Measurements from ENCODE around the gene VMP1. TPM values are rescaled to one million over a fixed set of nuclear protein-coding genes. Genes with fewer than 3 reads are reported as not detected.

The VMP1 gene
- total RNA-seq, 2 experiments from 2014 or later, result 29.2 to 38.0 TPM

- H3K4me3 ChIP-seq (ENCODE audit: low read depth, low read length, poor library complexity, severe bottlenecking), result no peak overlapping the region
- H3K9me2 ChIP-seq (ENCODE audit: insufficient read depth, low read length), result no peaks in the 10 kb centered on the region
- no peak for DNase-seq (ENCODE audit: low spot score)
- no peak overlapping the region for H3K27ac ChIP-seq (ENCODE audit: low read depth, low read length, poor library complexity, severe bottlenecking)
- no peaks in the 10 kb centered on the region for H4K20me1 ChIP-seq (ENCODE audit: insufficient read depth, low read length)
- no peak overlapping the region for H2AFZ ChIP-seq (ENCODE audit: low read length)
- peaks cover 45% of the 10 kb centered on the region for H3K36me3 ChIP-seq (ENCODE audit: insufficient read depth, low read length)
- no peaks in the 10 kb centered on the region for H3K79me2 ChIP-seq (ENCODE audit: insufficient read depth, low read depth, low read length)
- CTCF ChIA-PET (ENCODE audit: unreplicated experiment), result no interaction called here
- H3K4me1 ChIP-seq (ENCODE audit: insufficient read depth, low read length, poor library complexity, severe bottlenecking), result peaks cover 3% of the 10 kb centered on the region
- no peaks in the 10 kb centered on the region for H3K9me3 ChIP-seq (ENCODE audit: low read length)
- intact Hi-C loops (cut with micrococcal nuclease; ENCODE audit: unreplicated experiment), result loop anchor here (5.0 kb wide), 1 partner anchor 156 kb away; no protein-coding TSS in a partner anchor
- H3K4me2 ChIP-seq (ENCODE audit: low read length), result no peak overlapping the region
- TF ChIP-seq EZH2phosphoT487 (IDR thresholded peaks at IDR 0.05; ENCODE audit: borderline replicate concordance, low read depth, low read length), result no peak
- TF ChIP-seq, protein P1, sequence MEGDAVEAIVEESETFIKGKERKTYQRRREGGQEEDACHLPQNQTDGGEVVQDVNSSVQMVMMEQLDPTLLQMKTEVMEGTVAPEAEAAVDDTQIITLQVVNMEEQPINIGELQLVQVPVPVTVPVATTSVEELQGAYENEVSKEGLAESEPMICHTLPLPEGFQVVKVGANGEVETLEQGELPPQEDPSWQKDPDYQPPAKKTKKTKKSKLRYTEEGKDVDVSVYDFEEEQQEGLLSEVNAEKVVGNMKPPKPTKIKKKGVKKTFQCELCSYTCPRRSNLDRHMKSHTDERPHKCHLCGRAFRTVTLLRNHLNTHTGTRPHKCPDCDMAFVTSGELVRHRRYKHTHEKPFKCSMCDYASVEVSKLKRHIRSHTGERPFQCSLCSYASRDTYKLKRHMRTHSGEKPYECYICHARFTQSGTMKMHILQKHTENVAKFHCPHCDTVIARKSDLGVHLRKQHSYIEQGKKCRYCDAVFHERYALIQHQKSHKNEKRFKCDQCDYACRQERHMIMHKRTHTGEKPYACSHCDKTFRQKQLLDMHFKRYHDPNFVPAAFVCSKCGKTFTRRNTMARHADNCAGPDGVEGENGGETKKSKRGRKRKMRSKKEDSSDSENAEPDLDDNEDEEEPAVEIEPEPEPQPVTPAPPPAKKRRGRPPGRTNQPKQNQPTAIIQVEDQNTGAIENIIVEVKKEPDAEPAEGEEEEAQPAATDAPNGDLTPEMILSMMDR (conservative IDR thresholded peaks at IDR 0.05; ENCODE audit: low read length), result no peak
- POLR2A ChIA-PET, result no interaction called here
- BruUV-seq (replicated peaks), result no TSS peak
Observed at GRCh38 chr17:59756236-59756818, 48.9 kb downstream of the VMP1 start.

- Histone ChIP-seq H3K4me1 (ENCODE audit: insufficient read depth, low read length, poor library complexity, severe bottlenecking) (peaks cover 3% of the 10 kb centered on the region), H3K9me2 (ENCODE audit: insufficient read depth, low read length) (no peaks in the 10 kb centered on the region), H4K20me1 (ENCODE audit: insufficient read depth, low read length) (no peaks in the 10 kb centered on the region), H3K9me3 (ENCODE audit: low read length) (no peaks in the 10 kb centered on the region), H3K36me3 (ENCODE audit: insufficient read depth, low read length) (peaks cover 45% of the 10 kb centered on the region), H2AFZ (ENCODE audit: low read length) (no peak overlapping the region), H3K4me2 (ENCODE audit: low read length) (no peak overlapping the region), H3K79me2 (ENCODE audit: insufficient read depth, low read depth, low read length) (no peaks in the 10 kb centered on the region), H3K27ac (ENCODE audit: low read depth, low read length, poor library complexity, severe bottlenecking) (no peak overlapping the region), H3K4me3 (ENCODE audit: low read depth, low read length, poor library complexity, severe bottlenecking) (no peak overlapping the region)
- ChIA-PET POLR2A (interaction anchor here (0.6 to 0.7 kb wide), 3 partner anchors 46 to 178 kb away, joined by 3 to 5 read pairs (median 3); no protein-coding TSS in a partner anchor), CTCF (ENCODE audit: unreplicated experiment) (no interaction called here)
- TF ChIP-seq, protein P1 (conservative IDR thresholded peaks at IDR 0.05; ENCODE audit: low read length), result no peak
- no peak for TF ChIP-seq EZH2phosphoT487 (IDR thresholded peaks at IDR 0.05; ENCODE audit: borderline replicate concordance, low read depth, low read length)
- intact Hi-C loops (cut with micrococcal nuclease; ENCODE audit: unreplicated experiment), result loop anchor here (5.0 kb wide), 1 partner anchor 155 kb away; no protein-coding TSS in a partner anchor
- no peak for DNase-seq (ENCODE audit: low spot score)
- BruUV-seq (replicated peaks), result no TSS peak
Observed at GRCh38 chr17:59757043-59757442, 49.6 kb downstream of the VMP1 start.

GRCh38 chr17:59757470-59757869 is 50.0 kb downstream of the VMP1 start:
- no peak for DNase-seq (ENCODE audit: low spot score)
- TF ChIP-seq, protein P1 (conservative IDR thresholded peaks at IDR 0.05; ENCODE audit: low read length), result no peak
- no peak for TF ChIP-seq EZH2phosphoT487 (IDR thresholded peaks at IDR 0.05; ENCODE audit: borderline replicate concordance, low read depth, low read length)
- BruUV-seq (replicated peaks), result no TSS peak
- Histone ChIP-seq H3K9me3 (ENCODE audit: low read length) (no peaks in the 10 kb centered on the region), H3K9me2 (ENCODE audit: insufficient read depth, low read length) (no peaks in the 10 kb centered on the region), H3K79me2 (ENCODE audit: insufficient read depth, low read depth, low read length) (no peaks in the 10 kb centered on the region), H3K4me2 (ENCODE audit: low read length) (no peak overlapping the region), H3K27ac (ENCODE audit: low read depth, low read length, poor library complexity, severe bottlenecking) (no peak overlapping the region), H3K4me3 (ENCODE audit: low read depth, low read length, poor library complexity, severe bottlenecking) (no peak overlapping the region), H3K4me1 (ENCODE audit: insufficient read depth, low read length, poor library complexity, severe bottlenecking) (peaks cover 3% of the 10 kb centered on the region), H4K20me1 (ENCODE audit: insufficient read depth, low read length) (no peaks in the 10 kb centered on the region), H3K36me3 (ENCODE audit: insufficient read depth, low read length) (peaks cover 45% of the 10 kb centered on the region), H2AFZ (ENCODE audit: low read length) (no peak overlapping the region)
- ChIA-PET CTCF (ENCODE audit: unreplicated experiment) (no interaction called here), POLR2A (interaction anchor here (0.6 to 0.7 kb wide), 3 partner anchors 46 to 178 kb away, joined by 3 to 5 read pairs (median 3); no protein-coding TSS in a partner anchor)
- intact Hi-C loops (cut with micrococcal nuclease; ENCODE audit: unreplicated experiment), result loop anchor here (5.0 kb wide), 1 partner anchor 155 kb away; no protein-coding TSS in a partner anchor

Measured in OCI-LY7 (cell line).